ENCODE results near the gene SBF2. TPM values are rescaled to one million over a fixed set of nuclear protein-coding genes. Genes with fewer than 3 reads are reported as not detected.
A peak's percentile ranks its signal among the peaks of the same experiment; 100 is the strongest.

SBF2 gene
- total and polyA plus RNA-seq, 2 donors (not counting 3 experiments of a cell fraction or from before 2014, with no cell fraction given): 15.4 to 42.4 TPM

GRCh38 chr11:10315083-10315482, 21.1 kb upstream of the SBF2 start:
- H4K20me1 ChIP-seq (replicated peaks; ENCODE audit: control insufficient read depth, extremely low read depth, insufficient read depth, low read length): no peaks in the 10 kb centered on the region
- no peaks in the 10 kb centered on the region for H3K9me3 ChIP-seq (replicated peaks; ENCODE audit: control insufficient read depth, insufficient read depth, low read length)
- no peak for TF ChIP-seq JUN (IDR thresholded peaks at IDR 0.05; ENCODE audit: borderline replicate concordance, insufficient read depth, insufficient read length, low read depth)
- TF ChIP-seq POLR2AphosphoS5 (IDR thresholded peaks at IDR 0.05; ENCODE audit: insufficient read depth, low read depth, low read length): no peak
- H3K9me1 ChIP-seq (replicated peaks; ENCODE audit: control insufficient read depth, extremely low read depth, insufficient read depth, low read length): no peaks in the 10 kb centered on the region
- dilution Hi-C loops (cut with MboI; ENCODE audit: extremely low pct_ligation_motif_present, low sequenced_read_pairs): no loop called here
- no peak overlapping the region for H2AFZ ChIP-seq (ENCODE audit: low read depth, low read length)
- H3K4me1 ChIP-seq (ENCODE audit: control insufficient read depth, extremely low read depth, insufficient read depth, low read length): no peaks in the 10 kb centered on the region
- intact Hi-C loops (cut with micrococcal nuclease): no loop called here
- no peaks in the 10 kb centered on the region for H3K36me3 ChIP-seq (ENCODE audit: control insufficient read depth in 2 of 2, extremely low read depth in 1 of 2, insufficient read depth in 2 of 2, low read length in 2 of 2)
- H3K27me3 ChIP-seq (ENCODE audit: control insufficient read depth in 2 of 2, insufficient read depth in 2 of 2, low read length in 2 of 2): no peaks in the 10 kb centered on the region
- no peak overlapping the region for H3K27ac ChIP-seq (ENCODE audit: insufficient read depth, low read depth, low read length)
- no peaks in the 10 kb centered on the region for H3K79me2 ChIP-seq (ENCODE audit: control insufficient read depth, insufficient read depth, low read length)
- ChIA-PET POLR2A (interaction anchor here (1.7 kb wide), 1 partner anchor 10 kb away, joined by 7 read pairs; the partner anchor contains the start of gene ADM), CTCF (interaction anchor here (1.1 to 3.3 kb wide), 8 partner anchors 9 to 91 kb away, joined by 3 to 19 read pairs (median 4); no protein-coding TSS in a partner anchor)
- no peak overlapping the region for H3K9ac ChIP-seq (replicated peaks; ENCODE audit: extremely low read depth, insufficient read depth, low read length)
- no peak for FAIRE-seq
- no TSS peak for BruUV-seq (replicated peaks)
- DNase-seq (ENCODE audit: low read depth, low spot score): no peak
- no peak overlapping the region for H3K4me3 ChIP-seq (replicated peaks in 1 of 3; ENCODE audit: insufficient read depth in 1 of 3, low read depth in 1 of 3, low read length in 3 of 3)
- H3K4me2 ChIP-seq (ENCODE audit: insufficient read depth, low read length): no peak overlapping the region

DNA sequence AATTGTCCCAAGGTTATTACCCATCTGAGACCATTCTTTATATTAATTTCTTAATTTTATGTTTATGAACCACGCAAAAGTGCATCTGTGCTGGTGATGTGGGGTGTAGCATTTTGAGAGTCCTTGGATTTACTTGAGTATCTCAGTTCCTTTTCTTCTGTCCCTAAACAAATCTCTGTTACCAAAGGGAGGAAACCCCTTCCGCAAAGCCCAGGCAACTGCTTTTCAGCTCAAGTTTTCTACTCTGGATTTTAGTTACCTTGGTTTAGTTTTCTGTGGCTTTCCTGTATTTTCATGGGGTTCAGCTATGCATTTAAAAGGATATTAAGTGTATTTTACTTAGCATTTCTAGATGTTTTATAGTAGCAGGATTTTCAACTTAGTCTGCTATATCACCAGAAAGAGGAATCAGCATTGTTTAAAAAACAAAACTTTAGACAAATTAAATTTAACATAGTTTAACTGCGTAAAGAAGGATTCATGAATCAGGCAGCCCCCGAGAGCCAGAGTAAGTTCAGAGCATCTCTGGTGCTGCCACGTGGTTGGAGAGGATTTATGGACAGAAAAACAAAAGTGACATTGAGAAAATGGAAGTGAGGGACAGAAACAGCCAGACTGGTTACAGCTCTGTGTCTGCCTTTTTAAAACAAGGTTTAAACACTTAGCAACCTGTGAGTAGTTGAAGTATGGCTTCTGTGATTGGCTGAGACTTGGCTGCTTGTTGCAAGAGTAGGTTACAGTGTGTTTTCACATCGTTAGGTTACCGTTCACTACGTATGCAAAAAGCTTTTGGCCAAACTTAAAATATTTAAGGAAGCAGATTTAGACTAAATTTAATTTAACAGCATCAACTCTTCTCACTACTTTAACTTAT, 20.4 kb upstream of the SBF2 start:
- Histone ChIP-seq H3K9me3 (replicated peaks; ENCODE audit: control insufficient read depth, insufficient read depth, low read length) (no peaks in the 10 kb centered on the region), H3K4me3 (replicated peaks in 1 of 3; ENCODE audit: insufficient read depth in 1 of 3, low read depth in 1 of 3, low read length in 3 of 3) (no peak overlapping the region), H3K9me1 (replicated peaks; ENCODE audit: control insufficient read depth, extremely low read depth, insufficient read depth, low read length) (no peaks in the 10 kb centered on the region), H3K4me1 (ENCODE audit: control insufficient read depth, extremely low read depth, insufficient read depth, low read length) (peaks cover 6% of the 10 kb centered on the region), H3K4me2 (ENCODE audit: insufficient read depth, low read length) (no peak overlapping the region), H3K9ac (replicated peaks; ENCODE audit: extremely low read depth, insufficient read depth, low read length) (no peak overlapping the region), H2AFZ (ENCODE audit: low read depth, low read length) (no peak overlapping the region), H3K27me3 (ENCODE audit: control insufficient read depth in 2 of 2, insufficient read depth in 2 of 2, low read length in 2 of 2) (no peaks in the 10 kb centered on the region), H4K20me1 (replicated peaks; ENCODE audit: control insufficient read depth, extremely low read depth, insufficient read depth, low read length) (no peaks in the 10 kb centered on the region), H3K27ac (ENCODE audit: insufficient read depth, low read depth, low read length) (no peak overlapping the region), H3K79me2 (ENCODE audit: control insufficient read depth, insufficient read depth, low read length) (no peaks in the 10 kb centered on the region), H3K36me3 (ENCODE audit: control insufficient read depth in 2 of 2, extremely low read depth in 1 of 2, insufficient read depth in 2 of 2, low read length in 2 of 2) (no peaks in the 10 kb centered on the region)
- DNase-seq (ENCODE audit: low read depth, low spot score) (peak; percentile 46), FAIRE-seq (peak; percentile 21)
- intact Hi-C loops (cut with micrococcal nuclease): no loop called here
- TF ChIP-seq, protein P1, sequence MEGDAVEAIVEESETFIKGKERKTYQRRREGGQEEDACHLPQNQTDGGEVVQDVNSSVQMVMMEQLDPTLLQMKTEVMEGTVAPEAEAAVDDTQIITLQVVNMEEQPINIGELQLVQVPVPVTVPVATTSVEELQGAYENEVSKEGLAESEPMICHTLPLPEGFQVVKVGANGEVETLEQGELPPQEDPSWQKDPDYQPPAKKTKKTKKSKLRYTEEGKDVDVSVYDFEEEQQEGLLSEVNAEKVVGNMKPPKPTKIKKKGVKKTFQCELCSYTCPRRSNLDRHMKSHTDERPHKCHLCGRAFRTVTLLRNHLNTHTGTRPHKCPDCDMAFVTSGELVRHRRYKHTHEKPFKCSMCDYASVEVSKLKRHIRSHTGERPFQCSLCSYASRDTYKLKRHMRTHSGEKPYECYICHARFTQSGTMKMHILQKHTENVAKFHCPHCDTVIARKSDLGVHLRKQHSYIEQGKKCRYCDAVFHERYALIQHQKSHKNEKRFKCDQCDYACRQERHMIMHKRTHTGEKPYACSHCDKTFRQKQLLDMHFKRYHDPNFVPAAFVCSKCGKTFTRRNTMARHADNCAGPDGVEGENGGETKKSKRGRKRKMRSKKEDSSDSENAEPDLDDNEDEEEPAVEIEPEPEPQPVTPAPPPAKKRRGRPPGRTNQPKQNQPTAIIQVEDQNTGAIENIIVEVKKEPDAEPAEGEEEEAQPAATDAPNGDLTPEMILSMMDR (IDR thresholded peaks at IDR 0.05; ENCODE audit: extremely low read depth in 1 of 2, insufficient read depth in 1 of 2, low read depth in 1 of 2, low read length in 2 of 2): no peak
- TF ChIP-seq, protein P2, sequence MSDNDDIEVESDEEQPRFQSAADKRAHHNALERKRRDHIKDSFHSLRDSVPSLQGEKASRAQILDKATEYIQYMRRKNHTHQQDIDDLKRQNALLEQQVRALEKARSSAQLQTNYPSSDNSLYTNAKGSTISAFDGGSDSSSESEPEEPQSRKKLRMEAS (IDR thresholded peaks at IDR 0.05; ENCODE audit: insufficient read depth, insufficient read length): no peak
- TF ChIP-seq FOS (IDR thresholded peaks at IDR 0.05; ENCODE audit: borderline replicate concordance, insufficient read depth, low read length) (no peak), EZH2 (IDR thresholded peaks at IDR 0.05; ENCODE audit: borderline replicate concordance, low read depth, low read length, severe bottlenecking) (no peak), POLR2A (IDR thresholded peaks at IDR 0.05; ENCODE audit: low read depth, low read length) (no peak), GATA2 (IDR thresholded peaks at IDR 0.05; ENCODE audit: insufficient read depth, insufficient read length, low read depth, low read length) (no peak), MYC (IDR thresholded peaks at IDR 0.05; ENCODE audit: low read depth, low read length) (no peak), POLR2AphosphoS5 (IDR thresholded peaks at IDR 0.05; ENCODE audit: insufficient read depth, low read depth, low read length) (no peak), JUN (IDR thresholded peaks at IDR 0.05; ENCODE audit: borderline replicate concordance, insufficient read depth, insufficient read length, low read depth) (no peak)
- ChIA-PET POLR2A (interaction anchor here (1.7 kb wide), 1 partner anchor 9 kb away, joined by 7 read pairs; the partner anchor contains the start of gene ADM), CTCF (interaction anchor here (0.6 to 3.3 kb wide), 9 partner anchors 9 to 458 kb away, joined by 3 to 19 read pairs (median 4); no protein-coding TSS in a partner anchor)
- BruUV-seq (replicated peaks): no TSS peak
- dilution Hi-C loops (cut with MboI; ENCODE audit: extremely low pct_ligation_motif_present, low sequenced_read_pairs): no loop called here
